HCEC 1CT (cell line): ENCODE results near the gene ST8SIA2.
"Not testable (repeated sequence)": the region's sequence is repeated elsewhere in the genome, so short reads cannot be mapped to it uniquely, and the experiment has no call there.

Experiments used
- DNase-seq: peaks from one replicate; pipeline ENCODE4 v3.0.0-alpha.2; 2017

Gene ST8SIA2

DNA sequence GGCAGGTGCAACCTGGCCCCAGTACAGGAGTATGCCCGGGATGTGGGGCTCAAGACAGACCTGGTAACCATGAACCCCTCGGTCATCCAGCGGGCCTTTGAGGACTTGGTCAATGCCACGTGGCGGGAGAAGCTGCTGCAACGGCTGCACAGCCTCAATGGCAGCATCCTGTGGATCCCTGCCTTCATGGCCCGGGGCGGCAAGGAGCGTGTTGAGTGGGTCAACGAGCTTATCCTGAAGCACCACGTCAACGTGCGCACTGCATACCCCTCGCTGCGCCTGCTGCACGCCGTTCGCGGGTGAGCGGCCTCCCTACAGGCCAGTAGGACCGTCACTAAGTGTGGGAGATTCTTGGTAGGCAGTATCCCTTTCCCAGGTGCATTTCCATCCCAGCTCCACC, 51.0 kb downstream of the ST8SIA2 start:
- DNase-seq, result no peak

DNA sequence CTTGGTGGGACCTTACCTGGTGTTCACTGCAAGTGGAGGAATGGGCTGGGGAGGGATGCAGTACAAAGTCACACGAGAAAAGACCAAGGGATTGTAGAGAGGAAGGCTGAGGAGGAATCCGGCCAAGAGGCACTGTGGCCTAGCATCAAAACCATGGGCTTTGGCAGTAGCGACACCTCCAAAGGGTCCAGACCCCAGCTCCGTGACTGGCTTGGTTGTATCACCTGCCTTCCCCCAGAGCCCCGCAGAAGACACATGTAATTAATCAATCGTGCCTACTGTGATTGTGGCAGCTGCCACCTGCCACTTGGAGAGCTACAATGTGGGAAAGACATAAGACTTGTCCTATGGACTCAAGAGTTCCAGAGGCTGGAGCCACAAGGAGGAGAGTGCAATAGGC, 54.7 kb downstream of the ST8SIA2 start:
- DNase-seq, result no peak

DNA sequence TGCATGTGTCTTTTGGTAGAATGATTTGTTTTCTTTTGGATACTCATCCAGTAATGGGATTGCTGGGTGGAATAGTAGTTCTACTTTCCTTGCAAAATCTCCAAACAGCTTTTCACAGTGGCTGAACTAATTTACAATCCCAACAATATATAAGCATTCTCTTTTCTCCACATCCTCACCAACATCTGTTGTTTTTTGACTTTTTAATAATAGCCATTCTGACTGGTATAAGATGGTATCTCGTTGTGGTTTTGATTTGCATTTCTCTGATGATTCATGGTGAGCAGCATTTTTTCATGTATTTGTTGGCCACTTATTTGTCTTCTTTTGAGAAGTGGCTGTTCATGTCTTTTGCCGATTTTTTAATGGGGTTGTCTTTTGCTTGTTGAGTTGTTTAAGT, 55.8 kb downstream of the ST8SIA2 start:
- DNase-seq, result no peak

DNA sequence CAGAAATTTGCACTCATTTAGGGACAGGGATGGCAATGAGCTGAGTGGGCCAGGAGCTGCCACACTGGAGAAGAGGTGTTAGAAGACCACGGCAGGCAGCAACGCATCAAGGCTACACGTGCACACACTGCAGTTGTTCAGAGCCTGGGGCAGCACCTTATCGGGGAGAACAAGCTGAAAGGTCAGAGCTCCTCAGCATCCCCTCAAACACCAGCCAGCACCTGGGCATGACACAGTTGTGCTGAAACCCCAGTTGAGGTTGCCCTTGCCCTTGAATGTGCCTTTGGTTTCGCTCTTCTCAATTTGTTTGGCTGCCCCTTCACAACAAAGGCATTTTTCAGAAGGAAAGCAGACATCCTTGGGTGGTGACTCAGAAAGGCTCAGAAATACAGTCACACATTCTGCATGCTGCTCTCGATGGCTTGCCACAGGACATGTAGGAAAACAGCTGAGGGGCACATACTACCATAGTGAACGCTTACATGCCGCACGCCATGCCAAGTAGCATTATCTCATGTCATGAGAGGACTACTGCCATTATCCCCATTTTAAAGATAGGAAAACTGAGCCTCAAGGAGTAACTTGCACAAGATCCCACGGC, 57.6 kb downstream of the ST8SIA2 start:
- no peak for DNase-seq

DNA sequence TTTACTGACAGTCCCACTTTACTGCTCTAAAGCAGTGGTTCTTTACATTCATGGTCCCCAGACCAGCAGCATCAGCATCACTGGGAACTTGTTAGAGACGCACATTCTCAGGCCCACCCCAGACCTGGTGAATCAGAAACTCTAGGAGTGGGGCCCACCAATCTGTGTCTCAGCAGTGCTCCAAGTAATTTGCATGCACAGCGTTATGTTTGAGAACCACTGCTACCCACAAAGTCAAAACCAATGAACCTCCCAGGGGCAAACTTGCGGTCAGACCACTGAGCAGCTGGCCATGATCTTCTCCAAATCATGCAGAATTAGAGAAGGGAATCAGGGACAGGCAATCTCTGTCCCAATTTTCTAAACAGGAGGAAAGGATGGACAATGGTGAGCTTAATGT, 58.5 kb downstream of the ST8SIA2 start:
- no peak for DNase-seq

DNA sequence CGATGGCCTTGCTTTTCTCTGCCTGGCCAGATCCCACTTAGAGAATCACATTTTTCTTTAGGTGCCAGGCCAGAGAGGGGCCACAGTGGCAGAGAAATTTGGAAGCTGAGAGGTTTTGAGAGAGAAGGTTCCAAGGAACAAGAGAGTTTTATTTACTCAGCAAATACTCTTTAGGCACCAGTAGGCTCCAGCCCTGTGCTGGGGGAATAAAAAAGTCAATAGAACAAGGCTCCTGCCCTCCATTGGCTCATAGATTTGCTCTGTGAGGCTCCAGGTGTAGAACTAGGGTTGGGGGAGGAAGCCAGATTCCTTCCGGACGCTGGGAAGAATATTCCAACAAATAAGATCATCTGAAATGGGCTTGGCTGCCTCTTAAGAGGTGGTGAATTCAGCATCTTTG, 59.9 kb downstream of the ST8SIA2 start:
- DNase-seq, result no peak

DNA sequence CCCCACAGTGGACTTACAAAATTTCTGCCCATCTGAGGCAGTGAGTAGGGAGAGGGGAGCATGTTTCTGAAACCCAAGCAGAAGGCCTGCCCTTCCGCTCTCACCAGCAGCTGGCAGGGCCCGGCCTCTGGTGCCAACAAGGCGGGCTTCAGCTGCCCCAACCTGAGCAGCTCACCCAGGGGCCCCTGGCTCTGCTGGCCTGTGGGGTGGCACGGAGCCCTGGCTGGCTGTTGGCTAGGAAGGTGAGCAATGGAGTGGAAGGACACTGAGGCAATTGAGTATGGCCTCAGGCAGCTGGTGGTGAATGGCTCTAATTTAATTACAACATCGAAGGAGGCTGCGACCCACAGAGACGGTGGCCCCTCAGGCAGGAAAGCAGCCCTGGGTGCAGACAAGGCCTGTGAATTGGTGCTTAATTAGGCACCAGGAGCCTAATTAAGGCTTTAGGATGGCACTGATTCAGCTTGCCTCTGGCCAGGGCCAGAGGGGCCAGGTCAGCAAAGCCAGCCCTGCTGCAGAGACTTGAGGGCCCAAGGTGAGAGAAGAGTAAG, 60.9 kb downstream of the ST8SIA2 start:
- DNase-seq, result no peak

DNA sequence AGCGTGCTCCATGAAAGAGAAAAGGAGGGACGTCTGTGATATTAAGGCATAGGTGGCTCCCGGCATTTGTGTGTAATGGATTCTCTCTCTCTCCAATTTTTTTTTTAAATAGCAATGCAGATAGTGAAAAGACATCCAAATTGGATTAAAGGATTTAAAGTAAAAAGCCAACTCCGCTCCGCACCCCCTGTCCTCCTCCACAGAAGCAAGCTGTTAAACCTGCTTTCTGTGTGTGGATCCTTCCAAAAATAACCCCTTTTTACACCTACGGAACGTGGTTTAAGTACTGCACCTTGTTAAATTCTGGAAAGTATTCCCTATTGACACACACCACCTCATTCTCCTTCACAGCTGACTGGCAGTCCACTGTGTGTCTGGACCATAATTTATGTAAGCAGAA, 61.6 kb downstream of the ST8SIA2 start:
- DNase-seq, result no peak

DNA sequence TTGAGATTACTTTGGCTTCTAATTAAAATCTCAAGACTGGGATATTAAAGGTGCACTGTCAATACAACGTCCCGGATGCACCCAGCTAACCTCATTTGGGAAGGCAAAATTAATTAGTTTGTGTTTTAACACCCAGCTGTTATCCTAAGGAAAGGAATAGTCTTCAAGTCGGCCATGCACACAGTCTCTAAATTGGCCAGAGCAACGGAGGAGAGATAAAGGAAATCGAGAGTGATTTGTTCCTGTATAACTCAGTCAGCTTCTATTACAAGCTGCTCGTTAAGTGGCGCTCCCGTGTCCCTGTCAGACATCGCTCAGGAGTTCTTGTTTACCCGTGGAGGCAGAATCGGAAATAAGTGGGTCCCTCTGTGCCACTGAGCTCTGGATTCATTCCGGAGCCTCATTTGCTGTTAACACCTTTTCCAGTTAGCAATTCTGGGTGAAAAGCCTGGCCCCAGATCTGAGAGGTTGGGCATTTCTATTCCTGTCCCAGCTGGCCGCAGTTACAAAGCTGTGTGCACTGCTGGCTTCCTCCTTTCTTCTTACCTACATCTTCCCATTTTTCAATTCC, 63.9 kb downstream of the ST8SIA2 start:
- no peak for DNase-seq

DNA sequence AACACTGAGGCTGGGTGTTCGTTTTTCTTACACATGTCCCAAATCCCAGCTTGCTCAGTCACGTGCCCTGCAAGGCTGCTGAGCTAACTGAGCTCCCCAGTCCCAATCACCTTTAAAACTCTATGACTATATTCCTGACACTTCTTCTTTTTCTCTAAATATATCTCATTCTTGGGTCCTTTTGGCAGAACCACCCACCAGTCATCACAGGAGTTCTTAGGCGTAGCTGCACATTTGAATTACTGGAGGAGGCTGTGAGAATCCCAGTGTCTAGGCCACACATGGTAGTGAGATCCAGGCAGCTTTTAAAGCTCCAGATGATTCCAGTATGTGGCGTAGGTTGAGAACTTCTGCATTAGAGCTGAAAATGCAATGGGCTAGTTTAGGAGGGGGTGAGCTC, 66.3 kb downstream of the ST8SIA2 start:
- no peak for DNase-seq

DNA sequence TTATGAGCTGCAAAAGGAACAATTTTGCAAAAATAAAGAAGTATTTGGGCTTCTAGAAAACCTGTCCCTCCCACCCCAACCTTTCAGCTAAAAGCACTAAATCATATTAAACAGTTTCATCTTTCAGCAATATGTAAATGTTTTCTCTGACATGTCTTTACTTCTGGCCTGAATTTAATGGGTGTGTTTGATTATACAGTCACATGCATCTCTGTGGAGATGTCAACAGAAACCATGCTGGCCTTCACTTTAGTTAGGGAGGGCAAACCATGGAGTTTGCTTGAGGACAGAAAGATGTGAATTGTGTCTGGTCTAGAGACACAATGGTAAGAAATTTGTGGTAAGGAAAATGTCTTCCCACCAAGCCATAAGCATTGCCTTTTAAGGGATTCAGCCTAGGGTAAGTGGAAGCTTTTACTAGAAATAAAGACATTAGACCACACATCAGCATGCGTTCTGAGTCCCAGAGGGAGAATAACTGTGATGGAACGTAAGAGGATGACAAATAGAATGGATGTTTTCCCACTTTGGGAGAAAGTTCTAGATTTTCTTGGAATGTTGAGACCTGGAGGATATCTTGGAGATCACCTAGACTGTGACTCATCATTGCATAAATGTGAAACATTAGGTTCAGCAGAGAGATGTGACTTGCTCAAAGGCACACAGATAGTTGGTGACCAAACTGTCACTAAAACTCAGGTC, 68.9 kb downstream of the ST8SIA2 start:
- no peak for DNase-seq

DNA sequence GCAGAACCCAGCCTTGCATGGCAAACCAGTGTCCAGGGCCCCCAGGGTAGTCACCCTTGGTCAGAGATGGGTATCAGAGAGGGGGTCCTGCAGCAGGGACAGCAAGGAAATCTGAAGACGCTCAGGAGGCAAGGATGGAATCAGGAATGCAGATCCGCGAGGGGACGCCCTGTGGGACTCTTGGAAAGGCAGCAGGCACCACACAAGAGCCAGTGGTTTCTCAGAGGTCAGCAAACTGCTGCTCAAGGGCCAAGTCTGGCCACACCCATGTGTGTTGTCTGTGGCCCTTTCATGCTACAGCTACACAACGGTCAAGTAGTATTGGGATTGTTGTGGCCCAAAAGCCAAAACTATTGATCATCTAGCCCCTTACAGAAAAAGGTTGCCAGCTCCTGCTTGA, 69.7 kb downstream of the ST8SIA2 start:
- no peak for DNase-seq

DNA sequence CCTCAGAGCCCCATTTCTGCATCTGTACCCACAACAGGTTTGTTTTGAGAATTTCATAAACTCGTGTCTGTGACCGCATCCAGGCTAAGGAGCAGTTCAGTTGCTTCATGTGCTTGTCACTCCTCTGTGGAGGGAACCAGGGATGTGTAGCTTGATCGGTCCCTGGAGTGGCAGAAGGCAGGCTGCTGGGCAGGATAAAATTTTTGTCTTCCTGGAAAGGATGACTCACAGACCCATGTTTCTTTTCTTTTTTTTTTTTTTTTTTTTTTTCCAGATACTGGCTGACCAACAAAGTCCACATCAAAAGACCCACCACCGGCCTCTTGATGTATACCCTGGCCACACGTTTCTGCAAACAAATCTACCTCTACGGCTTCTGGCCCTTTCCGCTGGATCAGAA, 70.1 kb downstream of the ST8SIA2 start:
- DNase-seq, result no peak

DNA sequence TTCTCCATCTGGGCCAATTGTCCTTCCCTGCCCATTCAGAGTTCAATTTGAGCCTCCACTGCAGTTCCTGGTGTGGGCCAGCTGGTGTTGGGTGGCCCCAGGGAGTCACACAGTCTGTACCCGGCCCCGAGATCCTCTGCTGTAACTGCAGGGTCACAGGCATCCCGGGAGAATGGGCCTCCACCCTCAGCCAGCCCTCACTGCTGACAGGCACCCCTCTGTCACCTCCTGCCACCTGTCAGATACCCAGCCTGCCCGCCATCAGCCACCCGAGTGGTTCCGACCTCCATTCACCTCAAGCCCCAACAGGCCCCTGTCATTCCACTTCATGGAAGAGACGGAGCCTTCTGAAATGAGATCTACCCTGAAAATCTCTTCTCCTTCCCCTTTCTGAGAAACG, 73.2 kb downstream of the ST8SIA2 start:
- DNase-seq, result no peak

DNA sequence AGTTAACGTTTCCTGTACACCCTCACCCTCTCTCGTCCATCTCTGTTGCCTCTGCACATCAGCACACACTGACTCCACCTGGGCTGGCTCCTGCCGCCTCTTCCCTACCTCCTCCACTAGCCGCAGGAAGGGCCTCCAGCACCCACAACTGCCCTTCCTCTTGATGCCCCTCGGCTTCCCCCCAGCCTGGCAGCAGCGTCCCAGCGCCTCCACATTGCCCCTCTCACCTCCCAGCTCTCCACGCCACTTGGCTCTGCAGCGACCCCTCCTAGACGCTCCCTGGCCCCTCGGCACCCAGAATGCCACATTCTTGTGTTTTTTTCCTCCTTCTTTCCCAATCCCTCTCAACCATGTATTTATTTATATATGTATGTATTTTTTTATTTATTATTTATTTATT, 73.6 kb downstream of the ST8SIA2 start:
- DNase-seq, result no peak

DNA sequence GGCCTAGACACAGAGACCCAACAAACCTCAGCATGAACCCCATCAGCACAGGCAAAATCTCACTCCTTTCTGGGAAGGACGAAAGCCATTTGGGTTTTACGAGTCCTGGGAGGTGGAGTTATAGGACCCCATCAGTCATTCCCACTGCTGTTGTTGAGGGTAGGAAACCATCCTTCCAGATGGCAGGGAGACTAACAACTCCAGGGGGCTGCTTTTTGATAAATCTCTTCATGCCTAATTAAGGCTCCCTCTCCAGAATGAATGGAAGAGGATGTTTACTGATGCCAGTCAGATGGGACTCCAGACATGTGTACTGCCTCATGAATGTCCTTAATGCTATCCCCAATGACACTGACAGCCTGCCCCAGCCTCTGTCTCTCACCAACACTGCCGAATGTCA, 75.3 kb downstream of the ST8SIA2 start:
- no peak for DNase-seq

DNA sequence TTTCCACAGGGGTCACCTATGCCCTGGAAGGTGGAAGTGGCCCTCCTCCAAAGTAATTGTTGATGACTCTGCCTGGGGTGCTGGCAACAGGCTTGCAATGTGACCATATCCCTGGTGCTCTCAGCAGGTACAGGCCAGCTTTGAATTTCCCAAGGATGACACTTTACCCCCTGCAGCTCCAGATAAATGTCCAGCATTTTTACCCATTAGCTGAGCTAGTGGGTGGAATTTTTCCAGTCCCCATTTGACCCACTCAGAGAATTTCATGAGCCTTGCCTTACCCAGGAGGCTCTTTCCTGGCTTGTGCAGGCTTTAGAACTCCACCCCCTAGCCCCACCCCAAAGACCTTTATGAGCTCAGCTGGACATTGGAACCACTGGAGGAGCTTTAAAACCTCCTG, 77.6 kb downstream of the ST8SIA2 start:
- no peak for DNase-seq

DNA sequence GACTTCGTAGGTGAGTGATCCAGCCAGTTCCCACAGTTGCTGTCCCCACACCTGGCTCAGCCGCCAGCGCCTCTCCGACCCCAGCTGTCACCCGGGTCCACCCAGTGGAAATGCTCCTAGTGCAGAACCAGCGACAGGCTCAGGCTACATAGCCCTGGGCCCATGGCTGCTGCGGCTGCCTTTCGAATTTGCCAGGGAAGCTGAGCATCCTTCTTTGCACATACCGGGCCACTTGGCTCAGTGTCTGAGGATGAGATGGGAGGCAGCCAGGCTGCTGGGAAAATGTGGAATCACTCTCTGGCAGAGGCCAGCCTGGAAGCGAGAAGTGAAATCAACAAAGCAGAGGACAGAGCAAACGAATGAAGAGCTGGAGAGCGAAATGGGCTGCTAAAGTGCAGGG, 80.1 kb downstream of the ST8SIA2 start:
- no peak for DNase-seq

DNA sequence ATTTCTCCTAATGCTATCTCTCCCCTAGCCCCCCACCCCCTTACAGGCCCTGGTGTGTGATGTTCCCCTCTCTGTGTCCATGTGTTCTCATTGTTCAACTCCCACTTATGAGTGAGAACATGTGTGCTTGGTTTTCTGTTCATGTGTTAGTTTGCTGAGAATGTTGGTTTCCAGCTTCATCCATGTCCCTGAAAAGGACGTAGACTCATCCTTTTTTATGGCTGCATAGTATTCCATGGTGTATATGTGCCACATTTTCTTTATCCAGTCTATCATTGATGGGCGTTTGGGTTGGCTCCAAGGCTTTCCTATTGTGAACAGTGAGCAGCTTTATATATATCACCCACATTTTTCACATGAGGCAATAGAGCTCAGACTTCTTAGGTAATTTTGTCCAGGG, 86.0 kb downstream of the ST8SIA2 start:
- not testable (repeated sequence) for DNase-seq

DNA sequence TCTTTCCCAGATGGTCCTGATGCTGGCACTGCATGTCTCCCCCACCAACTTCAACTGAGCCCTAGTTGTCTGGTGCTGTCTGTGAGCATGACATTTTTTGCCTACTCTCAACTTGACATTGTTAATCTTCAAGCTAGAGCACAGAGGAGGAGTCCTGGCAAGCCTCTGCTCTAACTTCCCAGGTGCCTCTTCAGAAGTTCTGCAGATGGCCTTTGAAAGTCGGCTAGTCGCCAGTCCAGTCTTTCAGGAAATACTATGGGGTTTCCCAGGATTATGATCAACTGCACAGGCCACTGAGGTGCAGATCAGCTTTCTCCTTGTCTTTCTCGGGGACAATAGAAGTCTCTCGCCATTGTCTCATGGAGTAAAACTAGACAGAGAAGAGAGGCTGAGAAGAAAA, 86.7 kb downstream of the ST8SIA2 start:
- no peak for DNase-seq

DNA sequence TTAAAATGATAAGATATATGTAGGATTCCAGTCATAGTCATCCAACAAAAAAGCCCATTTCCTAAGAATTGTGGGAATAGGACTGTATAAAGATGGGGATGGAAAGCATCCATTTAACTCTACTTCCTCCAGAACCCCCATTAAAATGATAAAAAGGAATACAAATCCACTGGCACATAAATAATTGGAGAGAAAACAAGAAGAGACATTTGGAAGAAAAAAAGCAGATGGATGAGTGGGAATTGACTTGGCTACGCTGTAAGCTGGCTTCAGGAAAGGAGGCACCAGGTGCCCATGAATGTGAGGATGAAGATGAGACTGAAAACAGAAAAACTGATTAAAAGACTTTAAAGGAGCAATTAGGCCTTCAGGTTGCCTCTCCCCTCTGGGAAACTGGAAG, 91.8 kb downstream of the ST8SIA2 start:
- no peak for DNase-seq

DNA sequence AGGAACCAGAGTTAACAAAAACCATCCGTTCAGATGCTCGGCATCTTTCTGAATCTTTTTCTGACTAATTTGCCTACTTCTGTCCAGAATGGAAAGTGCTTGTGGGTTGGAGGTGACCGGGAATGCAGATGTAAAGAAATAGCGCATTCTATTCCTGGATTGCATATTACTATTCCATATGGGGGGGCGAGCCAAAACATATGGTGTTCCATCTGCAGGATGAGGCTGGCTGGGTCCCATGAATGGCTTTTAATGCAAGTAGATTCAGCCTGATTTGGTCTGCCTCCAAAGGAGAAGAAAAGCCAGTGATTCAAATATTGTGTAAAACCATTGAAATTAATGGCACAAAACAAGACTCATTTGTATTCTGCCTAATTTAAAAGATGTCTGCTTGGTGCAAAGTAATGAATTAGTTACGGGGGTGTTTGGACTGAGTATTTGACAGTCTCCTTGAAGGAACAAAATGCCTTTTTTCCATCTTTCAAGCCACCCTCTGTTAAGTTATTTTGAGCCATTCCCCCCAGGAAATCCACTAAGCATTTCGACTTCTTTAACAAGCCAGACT, 99.0 kb downstream of the ST8SIA2 start:
- no peak for DNase-seq

DNA sequence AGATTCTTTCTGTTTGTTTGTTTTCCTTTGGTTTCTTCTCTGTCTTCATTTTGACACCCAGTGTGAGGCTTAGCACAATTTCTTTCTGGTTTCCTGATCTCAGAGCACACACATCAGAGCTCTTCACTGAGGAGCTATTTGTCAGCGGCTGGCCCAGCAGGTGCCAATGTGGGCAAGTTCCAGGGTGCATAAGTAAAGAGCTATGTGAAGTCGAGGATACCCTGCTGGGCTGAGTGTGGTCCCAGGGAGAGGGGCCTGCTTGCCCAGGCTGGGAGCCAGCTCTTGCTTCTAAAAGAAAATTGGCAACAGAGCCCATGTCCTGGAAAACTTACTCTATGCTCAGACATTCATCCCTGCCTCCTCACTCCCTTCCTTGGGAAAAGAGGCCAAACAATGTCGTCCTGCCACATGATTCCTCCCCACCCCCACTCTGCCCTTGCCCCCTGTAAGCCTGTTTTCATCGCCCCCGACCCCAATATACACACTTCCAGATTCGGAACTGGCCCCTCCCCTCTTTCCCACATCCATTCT, 101.2 kb downstream of the ST8SIA2 start:
- no peak for DNase-seq

DNA sequence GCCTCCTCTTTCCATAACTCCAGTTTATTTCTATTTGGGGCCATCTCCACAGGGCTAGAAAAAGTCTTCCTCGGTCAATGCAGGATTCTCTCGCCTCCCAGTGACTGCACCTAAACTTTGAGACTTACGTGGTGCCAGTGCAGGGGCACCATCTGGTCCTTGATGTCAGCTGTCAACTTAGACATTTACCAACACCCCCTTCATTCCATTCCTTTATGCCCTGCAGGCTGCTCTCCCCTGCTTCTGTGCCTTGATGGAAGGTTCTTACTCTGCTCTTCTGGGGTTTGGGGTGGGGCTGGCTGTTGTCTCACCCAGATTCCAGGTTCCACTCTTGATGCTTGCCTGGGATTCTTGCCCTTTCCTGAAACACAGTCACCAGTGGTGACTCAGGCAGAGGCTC, 101.8 kb downstream of the ST8SIA2 start:
- no peak for DNase-seq
